HEK293 (cell line): ENCODE results near the gene NADK.

Source experiments
- CTCF ChIA-PET: fragments of 350-600 bp; formaldehyde crosslinking; extraction: SDS; loops from one replicate; lab custom pipeline; 2021; ENCODE audit warnings: antibody characterized with exemption; lab: Yijun Ruan, JAX
- POLR2A ChIA-PET: fragments of 300-600 bp; formaldehyde crosslinking; extraction: SDS; loops from one replicate; lab custom pipeline; 2020; ENCODE audit warnings: antibody characterized with exemption, inconsistent platforms; lab: Yijun Ruan, JAX
- H3K27ac ChIP-seq: fragments of 200-500 bp; sonication (Bioruptor generic); 2 replicates; pipeline ENCODE4 v1.5.1; 2014; ENCODE audit warnings: low read depth, low read length, control low read depth, inconsistent platforms; ENCODE audit errors: extremely low read depth
- H3K36me3 ChIP-seq, 2 experiments: fragments of 200-500 bp in 1 of 2; sonication (Bioruptor generic) in 1 of 2; 1 replicate in 1 of 2; 2 replicates in 1 of 2; pipeline ENCODE4 v1.5.1; 2014 to 2017; ENCODE audit warnings: inconsistent platforms in 2 of 2, low read length in 2 of 2; ENCODE audit not compliant: control insufficient read depth in 2 of 2, insufficient read depth in 1 of 2
- H3K4me1 ChIP-seq: fragments of 200-500 bp; sonication (Bioruptor generic); 2 replicates; pipeline ENCODE4 v1.5.1; 2014; ENCODE audit warnings: mild to moderate bottlenecking, low read length, inconsistent platforms; ENCODE audit not compliant: control insufficient read depth, insufficient read depth
- H3K4me3 ChIP-seq: 2 replicates; pipeline ENCODE4 v1.5.1; 2011; ENCODE audit warnings: low read depth, mild to moderate bottlenecking, control low read depth, low read length, moderate library complexity
- H3K9me3 ChIP-seq: fragments of 200-500 bp; sonication (Bioruptor generic); 2 replicates; pipeline ENCODE4 v1.5.1; 2014; ENCODE audit warnings: low read depth, low read length, inconsistent platforms; ENCODE audit not compliant: control insufficient read depth, insufficient read depth
- BCL11B ChIP-seq: fragments of 450-650 bp; formaldehyde crosslinking; IDR thresholded peaks from 2 replicates; pipeline ENCODE4 v1.5.1; 2016; ENCODE audit warnings: low read depth, missing biosample characterization, missing genetic modification characterization
- PRDM1 ChIP-seq: fragments of 450-650 bp; formaldehyde crosslinking; IDR thresholded peaks from 2 replicates; pipeline ENCODE4; 2016; ENCODE audit warnings: missing biosample characterization, missing genetic modification characterization
- PRDM6 ChIP-seq: fragments of 450-650 bp; formaldehyde crosslinking; IDR thresholded peaks from 2 replicates; pipeline ENCODE4 v1.5.1; 2017; ENCODE audit warnings: missing biosample characterization, missing genetic modification characterization
- ZNF157 ChIP-seq: fragments of 450-650 bp; formaldehyde crosslinking; IDR thresholded peaks from 2 replicates; pipeline ENCODE4 v1.5.1; 2016; ENCODE audit warnings: missing biosample characterization, missing genetic modification characterization
- ZNF16 ChIP-seq: fragments of 450-650 bp; formaldehyde crosslinking; IDR thresholded peaks from 2 replicates; pipeline ENCODE4 v1.5.1; 2016; ENCODE audit warnings: low read depth, missing biosample characterization, missing genetic modification characterization
- ZNF274 ChIP-seq, 2 experiments: fragments of 200-500 bp in 1 of 2; fragments of 450-650 bp in 1 of 2; sonication (Bioruptor generic) in 1 of 2; formaldehyde crosslinking in 1 of 2; IDR thresholded peaks; 2 replicates each; pipeline versions ENCODE4 v1.5.1 to v1.6.1; 2014 to 2016; ENCODE audit warnings: borderline replicate concordance in 1 of 2, inconsistent platforms in 1 of 2, low read length in 1 of 2, missing biosample characterization in 1 of 2, missing genetic modification characterization in 1 of 2
- ZNF558 ChIP-seq: fragments of 450-650 bp; formaldehyde crosslinking; IDR thresholded peaks from 2 replicates; pipeline ENCODE4 v1.5.1; 2016; ENCODE audit warnings: missing biosample characterization, missing genetic modification characterization
- ZNF585B ChIP-seq: fragments of 450-650 bp; formaldehyde crosslinking; IDR thresholded peaks from 2 replicates; pipeline ENCODE4 v1.5.1; 2016; ENCODE audit warnings: missing biosample characterization, missing genetic modification characterization
- ZNF629 ChIP-seq: fragments of 450-650 bp; formaldehyde crosslinking; IDR thresholded peaks from 2 replicates; pipeline ENCODE4 v1.5.1; 2017; ENCODE audit warnings: missing biosample characterization, missing genetic modification characterization
- ZNF660 ChIP-seq: fragments of 450-650 bp; IDR thresholded peaks from 2 replicates; pipeline ENCODE4 v1.5.1; 2018; ENCODE audit warnings: missing biosample characterization, mild to moderate bottlenecking, missing genetic modification characterization
- ZNF670 ChIP-seq: fragments of 450-650 bp; formaldehyde crosslinking; IDR thresholded peaks from 2 replicates; pipeline ENCODE4 v1.5.1; 2016; ENCODE audit warnings: missing biosample characterization, missing genetic modification characterization, low read depth
- ZNF792 ChIP-seq: fragments of 450-650 bp; formaldehyde crosslinking; IDR thresholded peaks from 2 replicates; pipeline ENCODE4 v1.5.1; 2016; ENCODE audit warnings: missing biosample characterization, missing genetic modification characterization
- TF ChIP-seq, protein P1 (sequence below): fragments of 450-650 bp; formaldehyde crosslinking; IDR thresholded peaks from 2 replicates; pipeline ENCODE4 v1.5.1; 2017; ENCODE audit warnings: missing biosample characterization, mild to moderate bottlenecking, missing genetic modification characterization, moderate library complexity
- TF ChIP-seq, protein P2 (sequence below): fragments of 450-650 bp; formaldehyde crosslinking; IDR thresholded peaks from 2 replicates; pipeline ENCODE4 v1.5.1; 2016; ENCODE audit warnings: missing biosample characterization, missing genetic modification characterization
- TF ChIP-seq, protein P3 (sequence below): fragments of 450-650 bp; formaldehyde crosslinking; IDR thresholded peaks from 2 replicates; pipeline ENCODE4 v1.5.1; 2016; ENCODE audit warnings: missing biosample characterization, missing genetic modification characterization

NADK gene

GRCh38 chr1:1761504-1762376 is 16.5 kb downstream of the NADK start:
- ChIA-PET CTCF (no interaction called here), POLR2A (no interaction called here)
- Histone ChIP-seq H3K36me3 (peaks cover 8 to 93% of the 10 kb centered on the region in 2 experiments; a peak in 2 of 3 replicates), H3K4me1 (no peaks in the 10 kb centered on the region), H3K27ac (no peak overlapping the region), H3K9me3 (no peaks in the 10 kb centered on the region), H3K4me3 (no peak overlapping the region)
- TF ChIP-seq ZNF792 (tag by site-specific recombination) (no peak), ZNF629 (tag by site-specific recombination) (no peak), ZNF274 (IDR thresholded peaks at IDR 0.05; ENCODE audit: low read length) (no peak), ZNF274 (tag by site-specific recombination; IDR thresholded peaks at IDR 0.05; ENCODE audit: borderline replicate concordance) (no peak), ZNF157 (tag by site-specific recombination) (no peak), ZNF670 (no peak)
- TF ChIP-seq, protein P1, sequence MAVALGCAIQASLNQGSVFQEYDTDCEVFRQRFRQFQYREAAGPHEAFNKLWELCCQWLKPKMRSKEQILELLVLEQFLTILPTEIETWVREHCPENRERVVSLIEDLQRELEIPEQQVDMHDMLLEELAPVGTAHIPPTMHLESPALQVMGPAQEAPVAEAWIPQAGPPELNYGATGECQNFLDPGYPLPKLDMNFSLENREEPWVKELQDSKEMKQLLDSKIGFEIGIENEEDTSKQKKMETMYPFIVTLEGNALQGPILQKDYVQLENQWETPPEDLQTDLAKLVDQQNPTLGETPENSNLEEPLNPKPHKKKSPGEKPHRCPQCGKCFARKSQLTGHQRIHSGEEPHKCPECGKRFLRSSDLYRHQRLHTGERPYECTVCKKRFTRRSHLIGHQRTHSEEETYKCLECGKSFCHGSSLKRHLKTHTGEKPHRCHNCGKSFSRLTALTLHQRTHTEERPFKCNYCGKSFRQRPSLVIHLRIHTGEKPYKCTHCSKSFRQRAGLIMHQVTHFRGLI (tag by site-specific recombination): no peak

- peaks cover 3 to 100% of the 10 kb centered on the region in 2 experiments; a peak in 2 of 3 replicates for H3K36me3 ChIP-seq
- TF ChIP-seq ZNF16 (tag by site-specific recombination) (no peak), PRDM6 (tag by site-specific recombination) (no peak), ZNF585B (tag by site-specific recombination) (no peak), PRDM1 (tag by site-specific recombination) (no peak), ZNF660 (no peak)
- TF ChIP-seq, protein P2, sequence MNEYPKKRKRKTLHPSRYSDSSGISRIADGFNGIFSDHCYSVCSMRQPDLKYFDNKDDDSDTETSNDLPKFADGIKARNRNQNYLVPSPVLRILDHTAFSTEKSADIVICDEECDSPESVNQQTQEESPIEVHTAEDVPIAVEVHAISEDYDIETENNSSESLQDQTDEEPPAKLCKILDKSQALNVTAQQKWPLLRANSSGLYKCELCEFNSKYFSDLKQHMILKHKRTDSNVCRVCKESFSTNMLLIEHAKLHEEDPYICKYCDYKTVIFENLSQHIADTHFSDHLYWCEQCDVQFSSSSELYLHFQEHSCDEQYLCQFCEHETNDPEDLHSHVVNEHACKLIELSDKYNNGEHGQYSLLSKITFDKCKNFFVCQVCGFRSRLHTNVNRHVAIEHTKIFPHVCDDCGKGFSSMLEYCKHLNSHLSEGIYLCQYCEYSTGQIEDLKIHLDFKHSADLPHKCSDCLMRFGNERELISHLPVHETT (tag by site-specific recombination): no peak
- H3K9me3 ChIP-seq: no peaks in the 10 kb centered on the region
- ChIA-PET POLR2A (no interaction called here), CTCF (interaction anchor here (0.5 kb wide), 1 partner anchor 145 kb away, joined by 3 read pairs; no protein-coding TSS in a partner anchor)
- H3K4me3 ChIP-seq: no peak overlapping the region
- no peaks in the 10 kb centered on the region for H3K4me1 ChIP-seq
- H3K27ac ChIP-seq: no peak overlapping the region
Observed at GRCh38 chr1:1760715-1761114, 17.6 kb downstream of the NADK start.

DNA sequence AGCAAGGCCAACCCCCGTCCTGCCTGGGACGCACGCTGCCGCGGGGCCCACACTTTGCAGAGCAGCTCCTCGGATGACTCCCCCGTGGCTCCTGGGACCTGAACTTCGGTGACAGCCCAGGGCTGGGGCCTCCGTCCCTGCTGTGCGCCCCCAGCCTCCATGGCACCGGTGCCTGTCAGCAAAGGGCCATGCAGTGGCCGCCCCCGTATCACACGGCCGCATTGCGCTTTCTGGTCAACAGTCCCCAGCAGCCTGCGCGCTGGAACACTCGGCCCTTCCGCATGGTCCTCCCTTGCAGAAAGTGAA is 18.0 kb downstream of the NADK start:
- Histone ChIP-seq H3K36me3 (peaks cover 0 to 100% of the 10 kb centered on the region in 2 experiments; a peak in 2 of 3 replicates), H3K4me1 (no peaks in the 10 kb centered on the region), H3K4me3 (no peak overlapping the region), H3K9me3 (no peaks in the 10 kb centered on the region), H3K27ac (no peak overlapping the region)
- ChIA-PET POLR2A (no interaction called here), CTCF (no interaction called here)
- TF ChIP-seq ZNF558 (tag by site-specific recombination): no peak
- no peak for TF ChIP-seq BCL11B
- TF ChIP-seq, protein P3, sequence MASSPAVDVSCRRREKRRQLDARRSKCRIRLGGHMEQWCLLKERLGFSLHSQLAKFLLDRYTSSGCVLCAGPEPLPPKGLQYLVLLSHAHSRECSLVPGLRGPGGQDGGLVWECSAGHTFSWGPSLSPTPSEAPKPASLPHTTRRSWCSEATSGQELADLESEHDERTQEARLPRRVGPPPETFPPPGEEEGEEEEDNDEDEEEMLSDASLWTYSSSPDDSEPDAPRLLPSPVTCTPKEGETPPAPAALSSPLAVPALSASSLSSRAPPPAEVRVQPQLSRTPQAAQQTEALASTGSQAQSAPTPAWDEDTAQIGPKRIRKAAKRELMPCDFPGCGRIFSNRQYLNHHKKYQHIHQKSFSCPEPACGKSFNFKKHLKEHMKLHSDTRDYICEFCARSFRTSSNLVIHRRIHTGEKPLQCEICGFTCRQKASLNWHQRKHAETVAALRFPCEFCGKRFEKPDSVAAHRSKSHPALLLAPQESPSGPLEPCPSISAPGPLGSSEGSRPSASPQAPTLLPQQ (tag by site-specific recombination): 0 out of 2 replicates have a peak, but pooled peaks have one; percentile 27
